ENCODE results near the gene BIN2.
A peak's percentile ranks its signal among the peaks of the same experiment; 100 is the strongest.

BIN2 gene

GRCh38 chr12:51253276-51253675 is 70.7 kb downstream of the BIN2 start:
- no peak for DNase-seq

GRCh38 chr12:51247523-51248206 is 76.3 kb downstream of the BIN2 start:
- DNase-seq: no peak

- no peak for DNase-seq
These were observed 77.6 kb downstream of the BIN2 start for GRCh38 chr12:51246254-51246853.

GRCh38 chr12:51245476-51246253 is 78.3 kb downstream of the BIN2 start:
- DNase-seq: no peak

GRCh38 chr12:51244269-51244668 is 79.7 kb downstream of the BIN2 start:
- DNase-seq: no peak

GRCh38 chr12:51242876-51243275 is 81.1 kb downstream of the BIN2 start:
- no peak for DNase-seq

GRCh38 chr12:51242120-51242519 is 81.9 kb downstream of the BIN2 start:
- no peak for DNase-seq

GRCh38 chr12:51240971-51241370 is 83.0 kb downstream of the BIN2 start:
- DNase-seq: no peak

GRCh38 chr12:51238510-51239334 is 85.3 kb downstream of the BIN2 start, which contains the start of gene DAZAP2:
TSS of gene DAZAP2 (plus strand) at chr12:51238826. CDS start at chr12:51238908, 82 bp downstream.
- DNase-seq: peak; percentile 55

- no peak for DNase-seq
These were observed 85.9 kb downstream of the BIN2 start for GRCh38 chr12:51238037-51238509.

- no peak for DNase-seq
These were observed 89.4 kb downstream of the BIN2 start for GRCh38 chr12:51234530-51234929.

GRCh38 chr12:51232642-51233041 is 91.3 kb downstream of the BIN2 start:
- DNase-seq: no peak
